Endothelial cell (in vitro differentiated cells): Measurements from ENCODE around the gene NCAM2. TPM values are rescaled to one million over a fixed set of nuclear protein-coding genes. Genes with fewer than 3 reads are reported as not detected.
A peak's percentile ranks its signal among the peaks of the same experiment; 100 is the strongest.

Experiments
- DNase-seq: peaks from one replicate; pipeline ENCODE4 v3.0.0; 2021; ENCODE audit warnings: low spot score
- H3K27ac Mint-ChIP-seq: one replicate; pipeline ENCODE4 v1.8.0; 2021; ENCODE audit warnings: mixed read lengths, inconsistent platforms; ENCODE audit not compliant: unreplicated experiment
- H3K27me3 Mint-ChIP-seq: one replicate; pipeline ENCODE4 v1.8.0; 2021; ENCODE audit warnings: mild to moderate bottlenecking, moderate library complexity, mixed read lengths, inconsistent platforms; ENCODE audit not compliant: unreplicated experiment
- H3K36me3 Mint-ChIP-seq: one replicate; pipeline ENCODE4 v1.8.0; 2021; ENCODE audit warnings: mild to moderate bottlenecking, low read depth, mixed read lengths, inconsistent platforms; ENCODE audit not compliant: unreplicated experiment
- H3K4me1 Mint-ChIP-seq: one replicate; pipeline ENCODE4 v1.8.0; 2021; ENCODE audit warnings: mild to moderate bottlenecking, mixed read lengths, inconsistent platforms; ENCODE audit not compliant: unreplicated experiment
- H3K4me3 Mint-ChIP-seq: one replicate; pipeline ENCODE4 v1.8.0; 2021; ENCODE audit warnings: mild to moderate bottlenecking, mixed read lengths, inconsistent platforms; ENCODE audit not compliant: unreplicated experiment
- H3K9me3 Mint-ChIP-seq: one replicate; pipeline ENCODE4 v1.8.0; 2021; ENCODE audit warnings: mixed read lengths, inconsistent platforms; ENCODE audit not compliant: unreplicated experiment
- total RNA-seq: library from RNA; stranded (reverse); fragmentation: NEBNext Ultra II Directional; extraction: Animal tissue kit (Norgen Biotek cat#: 25700); gene quantifications from one replicate; pipeline ENCODE4 v1.2.1, GENCODE V29; 2021; ENCODE audit not compliant: unreplicated experiment
- TF ChIP-seq, protein P1 (sequence below): fragments of 200-600 bp; sonication (generic); IDR thresholded peaks from one replicate; pipeline ENCODE4 v1.5.0; 2021; ENCODE audit warnings: antibody characterized with exemption; ENCODE audit not compliant: unreplicated experiment

The NCAM2 gene
- total RNA-seq, 1 donor from 2014 or later = 0.64 TPM

- no peak overlapping the region for H3K27ac Mint-ChIP-seq
Observed at GRCh38 chr21:21156957-21157356, 158.7 kb downstream of the NCAM2 start.

GRCh38 chr21:21158376-21158918 is 160.2 kb downstream of the NCAM2 start:
- DNase-seq = no peak
- TF ChIP-seq, protein P1, sequence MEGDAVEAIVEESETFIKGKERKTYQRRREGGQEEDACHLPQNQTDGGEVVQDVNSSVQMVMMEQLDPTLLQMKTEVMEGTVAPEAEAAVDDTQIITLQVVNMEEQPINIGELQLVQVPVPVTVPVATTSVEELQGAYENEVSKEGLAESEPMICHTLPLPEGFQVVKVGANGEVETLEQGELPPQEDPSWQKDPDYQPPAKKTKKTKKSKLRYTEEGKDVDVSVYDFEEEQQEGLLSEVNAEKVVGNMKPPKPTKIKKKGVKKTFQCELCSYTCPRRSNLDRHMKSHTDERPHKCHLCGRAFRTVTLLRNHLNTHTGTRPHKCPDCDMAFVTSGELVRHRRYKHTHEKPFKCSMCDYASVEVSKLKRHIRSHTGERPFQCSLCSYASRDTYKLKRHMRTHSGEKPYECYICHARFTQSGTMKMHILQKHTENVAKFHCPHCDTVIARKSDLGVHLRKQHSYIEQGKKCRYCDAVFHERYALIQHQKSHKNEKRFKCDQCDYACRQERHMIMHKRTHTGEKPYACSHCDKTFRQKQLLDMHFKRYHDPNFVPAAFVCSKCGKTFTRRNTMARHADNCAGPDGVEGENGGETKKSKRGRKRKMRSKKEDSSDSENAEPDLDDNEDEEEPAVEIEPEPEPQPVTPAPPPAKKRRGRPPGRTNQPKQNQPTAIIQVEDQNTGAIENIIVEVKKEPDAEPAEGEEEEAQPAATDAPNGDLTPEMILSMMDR = no peak
- H3K4me1 Mint-ChIP-seq = no peaks in the 10 kb centered on the region
- H3K36me3 Mint-ChIP-seq = no peaks in the 10 kb centered on the region
- H3K9me3 Mint-ChIP-seq = no peaks in the 10 kb centered on the region
- H3K4me3 Mint-ChIP-seq = no peak overlapping the region
- H3K27ac Mint-ChIP-seq = no peak overlapping the region
- H3K27me3 Mint-ChIP-seq = no peaks in the 10 kb centered on the region

More at GRCh38 chr21:21156957-21157356, 158.7 kb downstream of the NCAM2 start:
- H3K36me3 Mint-ChIP-seq = no peaks in the 10 kb centered on the region
- DNase-seq = no peak
- no peak overlapping the region for H3K4me3 Mint-ChIP-seq
- no peaks in the 10 kb centered on the region for H3K4me1 Mint-ChIP-seq
- TF ChIP-seq, protein P1 = no peak
- H3K27me3 Mint-ChIP-seq = no peaks in the 10 kb centered on the region
- no peaks in the 10 kb centered on the region for H3K9me3 Mint-ChIP-seq

DNA sequence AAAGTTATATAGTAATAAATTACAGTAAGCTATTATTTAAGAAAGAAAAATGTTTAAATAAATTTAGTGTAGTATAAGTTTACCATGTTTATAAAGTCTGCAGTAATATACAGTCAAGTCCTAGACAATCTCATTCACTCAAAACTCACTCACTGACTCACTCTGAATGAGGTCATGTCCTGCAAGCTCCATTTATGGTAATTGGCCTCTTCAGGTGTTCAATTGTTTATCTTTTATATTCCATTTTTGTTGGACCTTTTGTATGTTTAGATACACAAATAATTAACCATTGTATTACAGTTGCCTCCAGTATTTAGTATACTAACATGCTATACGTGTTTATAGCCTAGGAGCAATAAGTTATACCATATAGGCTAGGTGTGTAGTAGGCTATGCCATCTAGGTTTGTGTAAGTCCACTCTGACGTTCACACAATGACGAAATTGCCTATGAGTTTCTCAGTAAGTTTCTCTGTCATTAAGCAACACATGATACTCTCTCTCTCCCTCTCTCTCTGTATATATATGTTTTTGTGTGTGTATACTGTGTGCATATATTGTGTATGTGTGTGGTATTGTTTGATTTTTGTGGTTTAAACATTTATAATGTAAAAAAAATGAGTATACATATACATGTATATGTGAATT is 161.2 kb downstream of the NCAM2 start:
- H3K36me3 Mint-ChIP-seq = no peaks in the 10 kb centered on the region
- no peak overlapping the region for H3K27ac Mint-ChIP-seq
- no peak overlapping the region for H3K4me3 Mint-ChIP-seq
- no peaks in the 10 kb centered on the region for H3K27me3 Mint-ChIP-seq
- no peak for DNase-seq
- H3K4me1 Mint-ChIP-seq = no peaks in the 10 kb centered on the region
- H3K9me3 Mint-ChIP-seq = no peaks in the 10 kb centered on the region
- TF ChIP-seq, protein P1 = no peak

DNA sequence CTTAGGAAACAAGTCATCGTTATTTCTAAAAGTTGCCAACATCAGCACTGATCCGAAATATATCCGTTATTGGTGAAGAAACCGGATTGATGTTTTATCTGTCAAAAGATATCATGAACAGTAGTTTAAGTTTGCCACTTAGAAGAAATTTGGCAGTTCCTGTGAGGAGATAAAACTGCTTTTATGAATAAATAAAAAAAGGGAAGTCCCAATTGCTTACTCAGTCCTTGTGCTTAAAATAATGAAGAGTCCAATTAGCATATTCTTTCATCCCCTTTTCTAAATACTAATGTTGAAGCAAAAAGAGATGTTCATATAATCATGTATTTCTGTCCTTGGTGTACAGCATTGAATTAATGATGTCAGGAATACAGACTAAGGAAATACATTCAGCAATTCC is 164.6 kb downstream of the NCAM2 start:
- no peaks in the 10 kb centered on the region for H3K36me3 Mint-ChIP-seq
- no peaks in the 10 kb centered on the region for H3K27me3 Mint-ChIP-seq
- no peaks in the 10 kb centered on the region for H3K4me1 Mint-ChIP-seq
- no peak overlapping the region for H3K27ac Mint-ChIP-seq
- no peak for DNase-seq
- TF ChIP-seq, protein P1 = no peak
- no peak overlapping the region for H3K4me3 Mint-ChIP-seq
- H3K9me3 Mint-ChIP-seq = no peaks in the 10 kb centered on the region

DNA sequence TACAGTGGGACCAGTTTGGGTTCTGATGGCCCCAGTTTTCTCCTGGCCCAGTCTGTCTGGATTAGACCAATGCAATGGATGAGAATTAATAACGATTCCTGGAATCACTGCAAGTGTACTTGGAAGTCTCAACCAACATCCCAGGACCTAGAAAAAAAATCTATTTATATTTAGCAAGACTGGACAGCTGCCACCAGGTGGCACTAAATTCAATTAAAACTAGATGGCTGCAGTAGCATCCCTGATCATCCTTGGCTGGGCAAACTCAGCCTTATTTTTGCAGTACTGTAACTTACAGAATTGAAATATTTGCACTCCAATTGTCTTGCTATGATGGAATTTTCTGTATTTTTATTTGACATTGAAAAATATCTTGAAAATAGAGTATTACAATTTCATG is 165.7 kb downstream of the NCAM2 start:
- Mint-ChIP-seq H3K4me3 (no peak overlapping the region), H3K36me3 (no peaks in the 10 kb centered on the region), H3K4me1 (no peaks in the 10 kb centered on the region), H3K9me3 (no peaks in the 10 kb centered on the region), H3K27me3 (no peaks in the 10 kb centered on the region), H3K27ac (no peak overlapping the region)
- TF ChIP-seq, protein P1 = peak; percentile 85
- peak; percentile 53 for DNase-seq
